ENCODE results near the gene RAB28. TPM values are rescaled to one million over a fixed set of nuclear protein-coding genes. Genes with fewer than 3 reads are reported as not detected.

RAB28 gene
- polyA plus RNA-seq, 1 donor (not counting 4 experiments of a cell fraction or from before 2014, with no cell fraction given): 19.7 TPM

GRCh38 chr4:13484749-13485221, 645 bp upstream of the RAB28 start:
- peak overlapping the region; percentile 99 for H2AFZ ChIP-seq (ENCODE audit: control insufficient read depth, low read length)
- peak overlapping the region; percentile 83 to 97 (median 93) for H3K4me3 ChIP-seq (ENCODE audit: control insufficient read depth in 2 of 3, extremely low read depth in 1 of 3, insufficient read depth in 2 of 3, low read depth in 1 of 3, low read length in 3 of 3)
- peak overlapping the region; percentile 81 for H3K4me2 ChIP-seq (ENCODE audit: control insufficient read depth, extremely low read depth, insufficient read depth, low read depth, low read length)
- FAIRE-seq (peak; percentile 71), DNase-seq (ENCODE audit: low read depth, low spot score) (no peak)
- dilution Hi-C loops (cut with MboI; ENCODE audit: extremely low pct_ligation_motif_present, low sequenced_read_pairs): no loop called here
- no peaks in the 10 kb centered on the region for H3K27me3 ChIP-seq (ENCODE audit: control insufficient read depth, extremely low read depth, insufficient read depth, low read length)
- TF ChIP-seq CTCF (optimal IDR thresholded peaks at IDR 0.05 in 1 of 3, IDR thresholded peaks at IDR 0.05 in 1 of 3, conservative IDR thresholded peaks at IDR 0.05 in 1 of 3; ENCODE audit: extremely low read depth in 1 of 3, insufficient read depth in 2 of 3, low read length in 3 of 3) (no peak), EZH2 (IDR thresholded peaks at IDR 0.05; ENCODE audit: low read length) (no peak)
- H3K27ac ChIP-seq (ENCODE audit: control insufficient read depth, insufficient read depth, low read length): peak overlapping the region; percentile 99
- H3K79me2 ChIP-seq (ENCODE audit: control insufficient read depth, insufficient read depth, low read length): peaks cover 25% of the 10 kb centered on the region
- H3K9me1 ChIP-seq (ENCODE audit: control insufficient read depth, extremely low read depth, insufficient read depth, low read length): no peaks in the 10 kb centered on the region
- H3K9me3 ChIP-seq (ENCODE audit: control insufficient read depth, low read depth, low read length): no peaks in the 10 kb centered on the region
- peaks cover 17% of the 10 kb centered on the region for H3K4me1 ChIP-seq (ENCODE audit: control insufficient read depth, extremely low read depth, insufficient read depth, low read length)
- H3K9ac ChIP-seq (ENCODE audit: control insufficient read depth, extremely low read depth, insufficient read depth, low read length): peak overlapping the region; percentile 96
- H4K20me1 ChIP-seq (ENCODE audit: control insufficient read depth, extremely low read depth, insufficient read depth, low read length): no peaks in the 10 kb centered on the region
- no peaks in the 10 kb centered on the region for H3K36me3 ChIP-seq (ENCODE audit: control insufficient read depth in 2 of 2, extremely low read depth in 1 of 2, insufficient read depth in 2 of 2, low read length in 2 of 2)

DNA sequence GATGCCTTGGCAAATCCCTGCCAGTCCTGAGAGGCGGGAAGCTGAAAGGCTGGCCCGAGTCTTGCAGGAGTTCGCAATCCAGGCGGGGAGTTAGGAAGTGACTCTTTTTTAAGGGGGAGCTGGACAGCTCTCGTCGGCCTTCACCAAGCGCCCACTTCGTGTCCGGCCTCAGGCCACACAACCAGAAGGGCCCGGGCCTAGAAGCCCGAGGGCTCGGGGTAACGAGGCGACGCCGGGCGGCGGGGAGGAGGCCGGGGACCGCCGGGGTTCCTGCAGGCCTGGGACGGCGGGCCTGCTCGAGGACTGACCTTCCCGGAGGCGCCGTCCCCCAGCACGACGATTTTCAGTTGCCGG, 395 bp downstream of the RAB28 start:
- peak overlapping the region; percentile 79 for H2AFZ ChIP-seq (ENCODE audit: control insufficient read depth, low read length)
- peak overlapping the region; percentile 86 to 97 (median 93) for H3K4me3 ChIP-seq (ENCODE audit: control insufficient read depth in 2 of 3, extremely low read depth in 1 of 3, insufficient read depth in 2 of 3, low read depth in 1 of 3, low read length in 3 of 3)
- H3K4me1 ChIP-seq (ENCODE audit: control insufficient read depth, extremely low read depth, insufficient read depth, low read length): peaks cover 17% of the 10 kb centered on the region
- H3K79me2 ChIP-seq (ENCODE audit: control insufficient read depth, insufficient read depth, low read length): peaks cover 27% of the 10 kb centered on the region
- no peaks in the 10 kb centered on the region for H3K9me1 ChIP-seq (ENCODE audit: control insufficient read depth, extremely low read depth, insufficient read depth, low read length)
- H4K20me1 ChIP-seq (ENCODE audit: control insufficient read depth, extremely low read depth, insufficient read depth, low read length): no peaks in the 10 kb centered on the region
- DNase-seq (ENCODE audit: low read depth, low spot score) (no peak), FAIRE-seq (no peak)
- peak overlapping the region; percentile 99 for H3K27ac ChIP-seq (ENCODE audit: control insufficient read depth, insufficient read depth, low read length)
- peak overlapping the region; percentile 96 for H3K9ac ChIP-seq (ENCODE audit: control insufficient read depth, extremely low read depth, insufficient read depth, low read length)
- dilution Hi-C loops (cut with MboI; ENCODE audit: extremely low pct_ligation_motif_present, low sequenced_read_pairs): no loop called here
- no peaks in the 10 kb centered on the region for H3K36me3 ChIP-seq (ENCODE audit: control insufficient read depth in 2 of 2, extremely low read depth in 1 of 2, insufficient read depth in 2 of 2, low read length in 2 of 2)
- H3K27me3 ChIP-seq (ENCODE audit: control insufficient read depth, extremely low read depth, insufficient read depth, low read length): no peaks in the 10 kb centered on the region
- TF ChIP-seq CTCF (optimal IDR thresholded peaks at IDR 0.05 in 1 of 3, IDR thresholded peaks at IDR 0.05 in 1 of 3, conservative IDR thresholded peaks at IDR 0.05 in 1 of 3; ENCODE audit: extremely low read depth in 1 of 3, insufficient read depth in 2 of 3, low read length in 3 of 3) (no peak), EZH2 (IDR thresholded peaks at IDR 0.05; ENCODE audit: low read length) (no peak)
- peak overlapping the region; percentile 87 for H3K4me2 ChIP-seq (ENCODE audit: control insufficient read depth, extremely low read depth, insufficient read depth, low read depth, low read length)
- H3K9me3 ChIP-seq (ENCODE audit: control insufficient read depth, low read depth, low read length): no peaks in the 10 kb centered on the region
